ENCODE measurements around the gene WDR88. TPM values are rescaled to one million over a fixed set of nuclear protein-coding genes. Genes with fewer than 3 reads are reported as not detected.

The WDR88 gene
- total and polyA plus RNA-seq, 2 experiments from 2014 or later, result not detected

DNA sequence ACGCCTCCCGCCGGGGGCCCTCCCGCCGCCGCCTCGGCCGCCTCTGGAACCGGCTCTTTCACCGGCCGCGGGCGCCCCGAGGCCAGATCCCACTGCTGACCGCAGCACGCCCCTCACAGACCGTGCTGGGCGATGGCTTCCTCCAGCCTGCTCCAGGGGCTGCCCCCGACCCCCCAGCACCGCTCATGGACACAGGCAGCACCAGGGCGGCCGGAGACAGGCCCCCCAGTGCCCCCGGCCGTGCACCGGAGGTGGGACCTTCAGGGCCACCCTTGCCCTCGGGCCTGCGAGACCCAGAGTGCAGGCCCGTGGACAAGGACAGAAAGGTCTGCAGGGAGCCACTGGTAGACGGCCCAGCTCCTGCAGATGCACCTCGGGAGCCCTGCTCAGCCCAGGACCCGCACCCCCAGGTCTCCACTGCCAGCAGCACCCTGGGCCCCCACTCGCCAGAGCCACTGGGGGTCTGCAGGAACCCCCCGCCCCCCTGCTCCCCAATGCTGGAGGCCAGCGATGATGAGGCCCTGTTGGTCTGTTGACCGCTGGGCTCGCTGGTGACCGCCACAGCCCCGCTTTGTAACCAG lies 75.2 kb downstream of the WDR88 start (continued):
- TF ChIP-seq CREB1 (CRISPR knock-in tag; IDR thresholded peaks at IDR 0.05; ENCODE audit: low read depth), result no peak

DNA sequence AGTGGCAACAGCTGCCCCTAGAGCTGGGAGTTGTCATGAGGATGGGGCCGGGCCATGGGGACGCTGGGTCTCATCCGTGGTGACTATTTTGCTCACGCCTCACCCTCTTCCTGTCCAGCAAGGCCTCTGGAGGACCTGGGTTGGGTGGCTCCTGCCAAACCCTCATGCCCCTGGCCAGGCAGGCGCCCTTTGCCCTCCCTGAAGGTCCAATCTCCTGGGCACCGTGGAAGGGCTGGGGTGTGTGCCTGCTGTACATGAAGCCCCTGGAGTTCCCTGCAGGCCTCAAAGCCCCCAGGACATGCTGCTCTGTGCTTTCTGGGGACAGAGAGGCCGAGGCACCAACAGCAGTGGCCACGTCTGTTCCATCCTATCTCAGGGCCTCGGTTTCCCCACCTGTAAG lies 76.0 kb downstream of the WDR88 start:
- H3K4me1 Mint-ChIP-seq, result no peaks in the 10 kb centered on the region
- Histone ChIP-seq H4K20me1 (replicated peaks; ENCODE audit: insufficient read depth) (no peaks in the 10 kb centered on the region), H3K4me1 (ENCODE audit: insufficient read depth) (no peaks in the 10 kb centered on the region), H3K4me2 (no peak overlapping the region), H3F3A (replicated peaks; ENCODE audit: low read depth) (no peaks in the 10 kb centered on the region), H2AFZ (no peak overlapping the region), H3K4me3 (no peak overlapping the region), H3K27ac (ENCODE audit: low read depth) (no peak overlapping the region), H3K9me2 (ENCODE audit: insufficient read depth) (no peaks in the 10 kb centered on the region), H3K79me2 (replicated peaks; ENCODE audit: insufficient read depth) (no peaks in the 10 kb centered on the region), H3K27me3 (ENCODE audit: insufficient read depth) (no peaks in the 10 kb centered on the region), H3K36me3 (ENCODE audit: insufficient read depth) (no peaks in the 10 kb centered on the region)
- H3K36me3 Mint-ChIP-seq (ENCODE audit: low read depth), result peaks cover 4% of the 10 kb centered on the region
- no peak overlapping the region for H3K4me3 Mint-ChIP-seq
- no peaks in the 10 kb centered on the region for H3K9me3 Mint-ChIP-seq
- ATAC-seq (no peak), DNase-seq (ENCODE audit: low spot score) (no peak)
- TF ChIP-seq, protein P1, sequence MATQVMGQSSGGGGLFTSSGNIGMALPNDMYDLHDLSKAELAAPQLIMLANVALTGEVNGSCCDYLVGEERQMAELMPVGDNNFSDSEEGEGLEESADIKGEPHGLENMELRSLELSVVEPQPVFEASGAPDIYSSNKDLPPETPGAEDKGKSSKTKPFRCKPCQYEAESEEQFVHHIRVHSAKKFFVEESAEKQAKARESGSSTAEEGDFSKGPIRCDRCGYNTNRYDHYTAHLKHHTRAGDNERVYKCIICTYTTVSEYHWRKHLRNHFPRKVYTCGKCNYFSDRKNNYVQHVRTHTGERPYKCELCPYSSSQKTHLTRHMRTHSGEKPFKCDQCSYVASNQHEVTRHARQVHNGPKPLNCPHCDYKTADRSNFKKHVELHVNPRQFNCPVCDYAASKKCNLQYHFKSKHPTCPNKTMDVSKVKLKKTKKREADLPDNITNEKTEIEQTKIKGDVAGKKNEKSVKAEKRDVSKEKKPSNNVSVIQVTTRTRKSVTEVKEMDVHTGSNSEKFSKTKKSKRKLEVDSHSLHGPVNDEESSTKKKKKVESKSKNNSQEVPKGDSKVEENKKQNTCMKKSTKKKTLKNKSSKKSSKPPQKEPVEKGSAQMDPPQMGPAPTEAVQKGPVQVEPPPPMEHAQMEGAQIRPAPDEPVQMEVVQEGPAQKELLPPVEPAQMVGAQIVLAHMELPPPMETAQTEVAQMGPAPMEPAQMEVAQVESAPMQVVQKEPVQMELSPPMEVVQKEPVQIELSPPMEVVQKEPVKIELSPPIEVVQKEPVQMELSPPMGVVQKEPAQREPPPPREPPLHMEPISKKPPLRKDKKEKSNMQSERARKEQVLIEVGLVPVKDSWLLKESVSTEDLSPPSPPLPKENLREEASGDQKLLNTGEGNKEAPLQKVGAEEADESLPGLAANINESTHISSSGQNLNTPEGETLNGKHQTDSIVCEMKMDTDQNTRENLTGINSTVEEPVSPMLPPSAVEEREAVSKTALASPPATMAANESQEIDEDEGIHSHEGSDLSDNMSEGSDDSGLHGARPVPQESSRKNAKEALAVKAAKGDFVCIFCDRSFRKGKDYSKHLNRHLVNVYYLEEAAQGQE (IDR thresholded peaks at IDR 0.05; ENCODE audit: unreplicated experiment), result no peak
- TF ChIP-seq ZNF114 (CRISPR knock-in tag; IDR thresholded peaks at IDR 0.05) (no peak), POLR2AphosphoS5 (IDR thresholded peaks at IDR 0.05; ENCODE audit: low read depth) (no peak), NANOG (IDR thresholded peaks at IDR 0.05; ENCODE audit: borderline replicate concordance) (no peak), CREB1 (CRISPR knock-in tag; IDR thresholded peaks at IDR 0.05; ENCODE audit: low read depth) (no peak), ZNF331 (CRISPR knock-in tag; IDR thresholded peaks at IDR 0.05; ENCODE audit: low read depth) (no peak), EZH2phosphoT487 (IDR thresholded peaks at IDR 0.05; ENCODE audit: unreplicated experiment) (no peak), EZH2 (IDR thresholded peaks at IDR 0.05; ENCODE audit: low read depth, unreplicated experiment) (no peak)
- TF ChIP-seq, protein P2, sequence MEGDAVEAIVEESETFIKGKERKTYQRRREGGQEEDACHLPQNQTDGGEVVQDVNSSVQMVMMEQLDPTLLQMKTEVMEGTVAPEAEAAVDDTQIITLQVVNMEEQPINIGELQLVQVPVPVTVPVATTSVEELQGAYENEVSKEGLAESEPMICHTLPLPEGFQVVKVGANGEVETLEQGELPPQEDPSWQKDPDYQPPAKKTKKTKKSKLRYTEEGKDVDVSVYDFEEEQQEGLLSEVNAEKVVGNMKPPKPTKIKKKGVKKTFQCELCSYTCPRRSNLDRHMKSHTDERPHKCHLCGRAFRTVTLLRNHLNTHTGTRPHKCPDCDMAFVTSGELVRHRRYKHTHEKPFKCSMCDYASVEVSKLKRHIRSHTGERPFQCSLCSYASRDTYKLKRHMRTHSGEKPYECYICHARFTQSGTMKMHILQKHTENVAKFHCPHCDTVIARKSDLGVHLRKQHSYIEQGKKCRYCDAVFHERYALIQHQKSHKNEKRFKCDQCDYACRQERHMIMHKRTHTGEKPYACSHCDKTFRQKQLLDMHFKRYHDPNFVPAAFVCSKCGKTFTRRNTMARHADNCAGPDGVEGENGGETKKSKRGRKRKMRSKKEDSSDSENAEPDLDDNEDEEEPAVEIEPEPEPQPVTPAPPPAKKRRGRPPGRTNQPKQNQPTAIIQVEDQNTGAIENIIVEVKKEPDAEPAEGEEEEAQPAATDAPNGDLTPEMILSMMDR (conservative IDR thresholded peaks at IDR 0.05; ENCODE audit: low read depth in 2 of 2), result no peak
- peaks cover 8% of the 10 kb centered on the region for H3K27me3 Mint-ChIP-seq (ENCODE audit: insufficient read depth, low read depth, poor library complexity)
- no peak overlapping the region for H3K27ac Mint-ChIP-seq
